Mucosa of stomach (tissue), 1 donor: ENCODE data around the gene WEE1.

ENCODE experiments used
- H3K27me3 ChIP-seq: one replicate; pipeline ENCODE4 v1.7.0; 2013; ENCODE audit warnings: mild to moderate bottlenecking, low read length; ENCODE audit not compliant: control insufficient read depth, insufficient read depth
- H3K36me3 ChIP-seq: one replicate; pipeline ENCODE4 v1.7.0; 2013; ENCODE audit warnings: low read length; ENCODE audit not compliant: control insufficient read depth, insufficient read depth
- H3K4me1 ChIP-seq: one replicate; pipeline ENCODE4 v1.7.0; 2013; ENCODE audit warnings: mild to moderate bottlenecking, low read length; ENCODE audit not compliant: control insufficient read depth, insufficient read depth
- H3K4me3 ChIP-seq: one replicate; pipeline ENCODE4 v1.7.0; 2013; ENCODE audit warnings: low read length
- H3K9ac ChIP-seq: one replicate; pipeline ENCODE4 v1.7.0; 2013; ENCODE audit warnings: mild to moderate bottlenecking, low read length, moderate library complexity
- H3K9me3 ChIP-seq: one replicate; pipeline ENCODE4 v1.7.0; 2013; ENCODE audit warnings: mild to moderate bottlenecking, low read length, moderate library complexity; ENCODE audit not compliant: control insufficient read depth
- donor health status: Pancreatic carcinoma.

The WEE1 gene

GRCh38 chr11:9606809-9607510, 33.5 kb downstream of the WEE1 start:
- H3K36me3 ChIP-seq: no peaks in the 10 kb centered on the region
- no peaks in the 10 kb centered on the region for H3K9me3 ChIP-seq
- H3K27me3 ChIP-seq: no peaks in the 10 kb centered on the region
- no peak overlapping the region for H3K4me3 ChIP-seq
- no peak overlapping the region for H3K9ac ChIP-seq
- no peaks in the 10 kb centered on the region for H3K4me1 ChIP-seq

DNA sequence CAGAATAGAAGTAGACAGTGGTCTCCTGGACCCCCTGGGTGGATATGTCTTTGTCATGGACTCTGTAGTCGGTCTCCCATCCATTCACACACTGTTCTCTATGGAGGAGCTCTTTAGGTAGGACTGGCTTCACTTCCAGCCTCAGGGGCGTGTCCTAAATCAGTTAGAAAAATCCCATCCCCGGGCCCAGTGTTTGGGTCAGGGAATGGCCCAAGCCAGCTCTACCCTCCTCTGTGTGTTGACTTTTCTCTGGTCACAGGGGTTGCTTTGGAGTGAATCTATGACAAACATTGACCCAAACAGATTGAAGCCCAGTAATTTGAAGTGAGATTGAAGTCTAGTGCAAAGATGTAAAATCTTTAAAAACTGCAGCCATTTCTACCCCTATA, 34.0 kb downstream of the WEE1 start:
- Histone ChIP-seq H3K27me3 (no peaks in the 10 kb centered on the region), H3K36me3 (no peaks in the 10 kb centered on the region), H3K9ac (no peak overlapping the region), H3K4me3 (no peak overlapping the region), H3K9me3 (no peaks in the 10 kb centered on the region), H3K4me1 (no peaks in the 10 kb centered on the region)

DNA sequence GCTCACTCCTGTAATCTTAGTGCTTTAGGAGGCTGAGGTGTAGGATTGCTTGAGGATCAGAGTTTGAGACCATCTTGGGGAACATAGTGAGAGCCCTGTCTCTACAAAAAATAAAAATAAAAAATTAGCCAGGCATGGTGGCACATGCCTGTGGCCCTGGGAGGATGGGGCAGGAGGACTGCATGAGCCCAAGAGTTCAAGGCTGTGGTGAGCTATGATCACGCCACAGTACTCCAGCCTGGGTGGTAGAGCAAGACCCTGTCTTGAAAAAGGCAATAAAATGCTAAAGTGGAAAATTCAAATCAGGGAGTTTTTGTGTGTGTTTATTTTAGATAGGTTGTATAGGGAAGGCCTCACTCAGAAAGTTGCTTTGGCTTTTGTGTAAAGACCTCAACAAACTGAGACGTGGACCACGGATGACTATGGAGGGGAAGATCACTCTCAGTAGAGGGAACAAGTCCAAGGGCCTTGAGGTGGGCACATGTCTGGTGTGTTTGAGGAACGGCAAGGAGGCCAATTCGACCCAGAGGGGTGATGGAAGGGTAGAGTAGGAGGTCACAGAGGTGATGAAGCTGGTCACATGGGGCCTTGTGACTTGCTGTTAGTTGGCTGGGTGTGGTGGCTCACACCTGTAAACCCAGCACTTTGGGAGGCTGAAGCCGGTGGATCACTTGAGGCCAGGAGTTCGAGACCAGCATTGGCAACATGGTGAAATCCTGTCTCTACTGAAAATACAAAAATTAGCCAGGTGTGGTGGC, 35.7 kb downstream of the WEE1 start:
- no peak overlapping the region for H3K4me3 ChIP-seq

GRCh38 chr11:9609841-9610240, 36.4 kb downstream of the WEE1 start:
- peaks cover 7% of the 10 kb centered on the region for H3K4me1 ChIP-seq
- H3K9me3 ChIP-seq: no peaks in the 10 kb centered on the region
- no peak overlapping the region for H3K9ac ChIP-seq
- no peaks in the 10 kb centered on the region for H3K36me3 ChIP-seq
- H3K4me3 ChIP-seq: no peak overlapping the region
- H3K27me3 ChIP-seq: no peaks in the 10 kb centered on the region

More for the DNA sequence above, 35.7 kb downstream of the WEE1 start:
- H3K9me3 ChIP-seq: no peaks in the 10 kb centered on the region
- H3K27me3 ChIP-seq: no peaks in the 10 kb centered on the region
- H3K36me3 ChIP-seq: no peaks in the 10 kb centered on the region
- peaks cover 1% of the 10 kb centered on the region for H3K4me1 ChIP-seq
- H3K9ac ChIP-seq: no peak overlapping the region

DNA sequence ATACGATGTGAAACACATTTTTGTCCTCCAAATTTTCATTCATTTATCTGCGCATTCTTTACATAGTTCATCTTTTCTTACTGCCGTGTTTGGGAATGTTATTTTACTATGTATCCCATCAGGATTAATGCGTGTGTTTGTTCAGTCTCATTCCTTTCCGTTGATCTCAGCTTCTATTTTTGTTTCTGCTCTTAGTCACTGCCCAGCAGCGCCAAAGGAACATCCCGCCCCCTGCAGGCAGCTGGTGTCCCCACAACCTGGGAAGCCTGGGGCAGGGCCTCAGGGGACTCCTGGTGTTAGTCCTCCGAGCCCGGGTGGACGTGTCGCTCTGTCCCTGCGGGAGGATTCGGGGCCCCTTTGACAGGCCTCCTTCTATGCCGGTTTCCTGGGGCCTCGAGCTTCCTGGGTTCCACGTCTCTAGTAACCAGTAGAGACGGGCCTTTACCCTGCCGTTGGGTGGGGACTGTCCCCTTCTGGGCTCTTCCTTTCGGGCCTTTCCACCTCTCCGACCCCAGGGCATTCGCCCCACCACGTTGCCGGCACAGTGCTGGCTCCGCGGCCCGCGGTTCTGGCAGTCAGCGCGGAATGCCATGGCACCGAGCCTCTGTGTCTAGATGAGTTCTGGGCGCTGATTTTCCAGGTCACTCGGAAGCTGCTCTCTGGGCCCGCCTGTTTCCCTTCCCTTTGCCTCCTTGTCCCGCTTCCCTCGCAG, 39.8 kb downstream of the WEE1 start:
- Histone ChIP-seq H3K4me1 (peaks cover 7% of the 10 kb centered on the region), H3K4me3 (peak overlapping the region; percentile 73), H3K9me3 (no peaks in the 10 kb centered on the region), H3K36me3 (no peaks in the 10 kb centered on the region), H3K9ac (peak overlapping the region; percentile 98), H3K27me3 (no peaks in the 10 kb centered on the region)

- H3K27me3 ChIP-seq: no peaks in the 10 kb centered on the region
- peak overlapping the region; percentile 73 for H3K4me3 ChIP-seq
- H3K4me1 ChIP-seq: peaks cover 7% of the 10 kb centered on the region
- peak overlapping the region; percentile 98 for H3K9ac ChIP-seq
- H3K36me3 ChIP-seq: no peaks in the 10 kb centered on the region
- no peaks in the 10 kb centered on the region for H3K9me3 ChIP-seq
These were observed 40.6 kb downstream of the WEE1 start for GRCh38 chr11:9613830-9614762.

GRCh38 chr11:9615031-9615451, 41.6 kb downstream of the WEE1 start:
- Histone ChIP-seq H3K9ac (peak overlapping the region; percentile 98), H3K4me1 (peaks cover 7% of the 10 kb centered on the region), H3K9me3 (no peaks in the 10 kb centered on the region), H3K27me3 (no peaks in the 10 kb centered on the region), H3K4me3 (no peak overlapping the region), H3K36me3 (no peaks in the 10 kb centered on the region)

- no peaks in the 10 kb centered on the region for H3K27me3 ChIP-seq
- no peaks in the 10 kb centered on the region for H3K9me3 ChIP-seq
- H3K9ac ChIP-seq: no peak overlapping the region
- H3K36me3 ChIP-seq: no peaks in the 10 kb centered on the region
- H3K4me3 ChIP-seq: no peak overlapping the region
- peaks cover 7% of the 10 kb centered on the region for H3K4me1 ChIP-seq
These were observed 42.7 kb downstream of the WEE1 start for GRCh38 chr11:9616042-9616675.

DNA sequence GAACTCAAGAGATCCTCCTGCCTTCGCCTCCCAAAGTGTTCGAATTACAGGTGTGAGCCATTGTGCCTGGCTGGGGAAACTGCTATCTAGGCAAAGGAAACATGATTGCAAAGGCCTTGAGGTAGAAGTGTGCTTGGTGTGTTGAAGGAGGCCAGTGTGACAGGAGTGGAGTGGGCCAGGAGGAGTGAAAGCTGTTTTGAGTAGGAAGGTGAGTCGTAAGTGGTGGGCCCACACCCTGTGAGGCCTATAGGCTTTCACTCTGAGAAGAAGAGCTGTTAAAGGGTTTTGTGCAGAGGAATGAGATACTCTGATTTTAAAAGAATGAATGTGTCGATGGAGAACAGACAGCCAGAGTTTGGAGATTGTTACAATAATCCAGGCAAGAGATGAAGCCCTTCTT, 43.4 kb downstream of the WEE1 start:
- Histone ChIP-seq H3K9me3 (no peaks in the 10 kb centered on the region), H3K9ac (no peak overlapping the region), H3K36me3 (no peaks in the 10 kb centered on the region), H3K4me1 (peaks cover 7% of the 10 kb centered on the region), H3K27me3 (no peaks in the 10 kb centered on the region), H3K4me3 (no peak overlapping the region)

- Histone ChIP-seq H3K9me3 (no peaks in the 10 kb centered on the region), H3K4me3 (no peak overlapping the region), H3K36me3 (no peaks in the 10 kb centered on the region), H3K4me1 (peaks cover 7% of the 10 kb centered on the region), H3K27me3 (no peaks in the 10 kb centered on the region), H3K9ac (no peak overlapping the region)
These were observed 44.5 kb downstream of the WEE1 start for GRCh38 chr11:9617940-9618339.

- H3K4me3 ChIP-seq: no peak overlapping the region
- H3K27me3 ChIP-seq: no peaks in the 10 kb centered on the region
- no peaks in the 10 kb centered on the region for H3K9me3 ChIP-seq
- H3K4me1 ChIP-seq: peaks cover 7% of the 10 kb centered on the region
- H3K36me3 ChIP-seq: no peaks in the 10 kb centered on the region
- H3K9ac ChIP-seq: no peak overlapping the region
These were observed 45.5 kb downstream of the WEE1 start for GRCh38 chr11:9619004-9619403.
